PFSK-1 (cell line): Measurements from ENCODE around the gene ADAM11.

Experiments used
- FOXP2 ChIP-seq: optimal IDR thresholded peaks from 2 replicates; pipeline ENCODE3; 2011; ENCODE audit warnings: borderline replicate concordance, control low read depth, inconsistent platforms; ENCODE audit not compliant: insufficient read depth; ENCODE audit errors: extremely low read length, extremely low read depth
- POLR2AphosphoS5 ChIP-seq: IDR thresholded peaks from 2 replicates; pipeline ENCODE4 v1.6.1; 2012; ENCODE audit warnings: low read depth, mild to moderate bottlenecking, control low read depth, low read length, moderate library complexity
- SIN3A ChIP-seq: IDR thresholded peaks from 2 replicates; pipeline ENCODE4 v1.6.1; 2012; ENCODE audit warnings: mild to moderate bottlenecking, low read length, moderate library complexity, borderline replicate concordance; ENCODE audit not compliant: insufficient read depth
- TAF1 ChIP-seq: IDR thresholded peaks from 2 replicates; pipeline ENCODE4 v1.6.1; 2012; ENCODE audit warnings: low read length, control low read depth, borderline replicate concordance; ENCODE audit not compliant: insufficient read depth
- TF ChIP-seq, protein P1 (sequence below), 2 experiments: IDR thresholded peaks; 2 replicates each; pipeline versions ENCODE4 v1.6.1 to v1.8.0; 2011 to 2012; ENCODE audit warnings: low read depth in 2 of 2, low read length in 2 of 2, control low read depth in 1 of 2, inconsistent platforms in 1 of 2, mild to moderate bottlenecking in 1 of 2, moderate library complexity in 1 of 2; ENCODE audit not compliant: insufficient read depth in 1 of 2

DNA sequence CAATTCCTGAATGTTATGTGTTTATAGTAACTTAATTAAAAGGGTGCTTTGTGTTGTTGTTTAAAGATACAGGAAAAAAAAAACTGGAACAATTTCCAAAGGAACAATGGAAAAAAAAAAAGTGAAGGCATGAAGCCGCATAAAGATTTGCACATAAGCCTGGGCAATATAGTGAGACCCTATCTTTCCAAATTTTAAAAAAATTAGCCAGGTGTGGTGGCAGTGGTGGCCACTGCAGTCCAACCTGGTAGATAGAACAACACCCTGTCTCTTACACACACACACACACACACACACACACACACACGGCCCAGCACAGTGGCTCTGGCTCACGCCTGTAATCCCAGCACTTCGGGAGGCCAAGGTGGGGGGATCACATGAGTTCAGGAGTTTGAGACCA, 49.4 kb downstream of the ADAM11 start:
- TF ChIP-seq POLR2AphosphoS5, result no peak
- TF ChIP-seq, protein P1, sequence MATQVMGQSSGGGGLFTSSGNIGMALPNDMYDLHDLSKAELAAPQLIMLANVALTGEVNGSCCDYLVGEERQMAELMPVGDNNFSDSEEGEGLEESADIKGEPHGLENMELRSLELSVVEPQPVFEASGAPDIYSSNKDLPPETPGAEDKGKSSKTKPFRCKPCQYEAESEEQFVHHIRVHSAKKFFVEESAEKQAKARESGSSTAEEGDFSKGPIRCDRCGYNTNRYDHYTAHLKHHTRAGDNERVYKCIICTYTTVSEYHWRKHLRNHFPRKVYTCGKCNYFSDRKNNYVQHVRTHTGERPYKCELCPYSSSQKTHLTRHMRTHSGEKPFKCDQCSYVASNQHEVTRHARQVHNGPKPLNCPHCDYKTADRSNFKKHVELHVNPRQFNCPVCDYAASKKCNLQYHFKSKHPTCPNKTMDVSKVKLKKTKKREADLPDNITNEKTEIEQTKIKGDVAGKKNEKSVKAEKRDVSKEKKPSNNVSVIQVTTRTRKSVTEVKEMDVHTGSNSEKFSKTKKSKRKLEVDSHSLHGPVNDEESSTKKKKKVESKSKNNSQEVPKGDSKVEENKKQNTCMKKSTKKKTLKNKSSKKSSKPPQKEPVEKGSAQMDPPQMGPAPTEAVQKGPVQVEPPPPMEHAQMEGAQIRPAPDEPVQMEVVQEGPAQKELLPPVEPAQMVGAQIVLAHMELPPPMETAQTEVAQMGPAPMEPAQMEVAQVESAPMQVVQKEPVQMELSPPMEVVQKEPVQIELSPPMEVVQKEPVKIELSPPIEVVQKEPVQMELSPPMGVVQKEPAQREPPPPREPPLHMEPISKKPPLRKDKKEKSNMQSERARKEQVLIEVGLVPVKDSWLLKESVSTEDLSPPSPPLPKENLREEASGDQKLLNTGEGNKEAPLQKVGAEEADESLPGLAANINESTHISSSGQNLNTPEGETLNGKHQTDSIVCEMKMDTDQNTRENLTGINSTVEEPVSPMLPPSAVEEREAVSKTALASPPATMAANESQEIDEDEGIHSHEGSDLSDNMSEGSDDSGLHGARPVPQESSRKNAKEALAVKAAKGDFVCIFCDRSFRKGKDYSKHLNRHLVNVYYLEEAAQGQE (IDR thresholded peaks at IDR 0.05; ENCODE audit: insufficient read depth in 1 of 2, low read depth in 2 of 2, low read length in 2 of 2), result no peak
- no peak for TF ChIP-seq SIN3A
- TF ChIP-seq TAF1, result no peak
- no peak for TF ChIP-seq FOXP2
